Adrenal gland (tissue), 5 donors: ENCODE data around the gene HINT3.

Source experiments
- POLR2A ChIP-seq, 2 donors: fragments of 450-650 bp; IDR thresholded peaks; one replicate each; pipeline ENCODE4 v1.6.1; 2017; ENCODE audit warnings: antibody characterized with exemption in 2 of 2, mild to moderate bottlenecking in 2 of 2, moderate library complexity in 1 of 2
- TF ChIP-seq, protein P1 (sequence below), 6 experiments: fragments of 450-650 bp in 4 of 6; fragments of 200-600 bp in 2 of 6; sonication (generic) in 1 of 6; IDR thresholded peaks; 1 replicate in 5 of 6; 2 replicates in 1 of 6; pipeline versions ENCODE4 v1.5.1 to v1.8.0; 2016 to 2021; ENCODE audit warnings: antibody characterized with exemption in 6 of 6, mild to moderate bottlenecking in 2 of 6, moderate library complexity in 1 of 6
- donor health status: DM: no; HTN: no; CAD: no.

DNA sequence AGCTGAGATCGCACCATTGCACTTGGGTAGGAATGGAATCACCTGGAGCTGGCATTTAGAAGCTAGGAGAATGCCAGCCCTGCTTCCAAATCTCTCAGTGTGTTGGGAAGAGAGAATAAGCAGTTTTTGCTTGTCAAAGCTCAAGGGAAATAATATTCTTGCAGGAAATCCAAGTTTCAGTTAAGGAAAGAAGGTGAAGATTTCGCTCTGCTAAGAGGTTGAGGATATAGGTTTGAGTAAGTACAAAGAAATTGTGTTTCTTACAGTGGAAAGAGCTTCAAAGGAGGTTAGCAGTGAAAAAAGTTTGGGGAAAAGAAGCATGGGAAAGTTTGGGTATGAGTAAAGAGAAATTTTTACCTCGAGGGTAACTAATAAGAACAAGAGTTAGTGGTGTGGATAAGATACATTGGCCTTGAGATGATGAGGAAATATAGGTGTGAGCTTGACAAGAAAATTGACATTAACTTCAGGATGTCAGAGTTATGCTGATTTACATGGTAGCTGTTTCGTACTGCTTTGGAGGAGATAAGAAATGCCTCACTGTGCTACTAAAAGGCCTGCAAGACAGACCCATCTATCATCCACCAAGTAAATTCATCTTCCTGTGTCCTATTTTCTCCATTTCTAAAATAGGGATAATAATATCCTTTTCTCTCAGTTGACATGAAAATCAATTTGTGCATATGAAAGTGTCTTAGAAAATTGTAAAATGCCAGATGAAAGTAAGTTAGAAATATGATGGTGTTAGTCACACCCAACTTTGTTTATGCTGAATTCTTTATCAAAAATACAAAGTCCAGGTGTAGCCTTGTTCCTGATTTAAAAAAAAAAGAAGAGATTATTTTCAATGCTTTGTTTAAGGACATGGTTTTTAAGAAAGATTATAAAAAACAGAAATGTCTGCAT, 12.8 kb upstream of the HINT3 start:
- no peak for TF ChIP-seq POLR2A (IDR thresholded peaks at IDR 0.05)
- TF ChIP-seq, protein P1, sequence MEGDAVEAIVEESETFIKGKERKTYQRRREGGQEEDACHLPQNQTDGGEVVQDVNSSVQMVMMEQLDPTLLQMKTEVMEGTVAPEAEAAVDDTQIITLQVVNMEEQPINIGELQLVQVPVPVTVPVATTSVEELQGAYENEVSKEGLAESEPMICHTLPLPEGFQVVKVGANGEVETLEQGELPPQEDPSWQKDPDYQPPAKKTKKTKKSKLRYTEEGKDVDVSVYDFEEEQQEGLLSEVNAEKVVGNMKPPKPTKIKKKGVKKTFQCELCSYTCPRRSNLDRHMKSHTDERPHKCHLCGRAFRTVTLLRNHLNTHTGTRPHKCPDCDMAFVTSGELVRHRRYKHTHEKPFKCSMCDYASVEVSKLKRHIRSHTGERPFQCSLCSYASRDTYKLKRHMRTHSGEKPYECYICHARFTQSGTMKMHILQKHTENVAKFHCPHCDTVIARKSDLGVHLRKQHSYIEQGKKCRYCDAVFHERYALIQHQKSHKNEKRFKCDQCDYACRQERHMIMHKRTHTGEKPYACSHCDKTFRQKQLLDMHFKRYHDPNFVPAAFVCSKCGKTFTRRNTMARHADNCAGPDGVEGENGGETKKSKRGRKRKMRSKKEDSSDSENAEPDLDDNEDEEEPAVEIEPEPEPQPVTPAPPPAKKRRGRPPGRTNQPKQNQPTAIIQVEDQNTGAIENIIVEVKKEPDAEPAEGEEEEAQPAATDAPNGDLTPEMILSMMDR (IDR thresholded peaks at IDR 0.05): no peak
